GM12873 (cell line): Measurements from ENCODE around the gene IL10RA.

Experiments
- CTCF ChIP-seq: IDR thresholded peaks from 2 replicates; pipeline ENCODE4 v1.5.1; 2012; ENCODE audit warnings: low read depth, mild to moderate bottlenecking, moderate library complexity, low read length, control low read depth; ENCODE audit not compliant: insufficient read depth; ENCODE audit errors: missing control alignments

IL10RA gene

GRCh38 chr11:118045191-118045590, 59.0 kb downstream of the IL10RA start:
- TF ChIP-seq CTCF, result no peak

- no peak for TF ChIP-seq CTCF
Measured at GRCh38 chr11:118046051-118046963, 60.1 kb downstream of the IL10RA start.

DNA sequence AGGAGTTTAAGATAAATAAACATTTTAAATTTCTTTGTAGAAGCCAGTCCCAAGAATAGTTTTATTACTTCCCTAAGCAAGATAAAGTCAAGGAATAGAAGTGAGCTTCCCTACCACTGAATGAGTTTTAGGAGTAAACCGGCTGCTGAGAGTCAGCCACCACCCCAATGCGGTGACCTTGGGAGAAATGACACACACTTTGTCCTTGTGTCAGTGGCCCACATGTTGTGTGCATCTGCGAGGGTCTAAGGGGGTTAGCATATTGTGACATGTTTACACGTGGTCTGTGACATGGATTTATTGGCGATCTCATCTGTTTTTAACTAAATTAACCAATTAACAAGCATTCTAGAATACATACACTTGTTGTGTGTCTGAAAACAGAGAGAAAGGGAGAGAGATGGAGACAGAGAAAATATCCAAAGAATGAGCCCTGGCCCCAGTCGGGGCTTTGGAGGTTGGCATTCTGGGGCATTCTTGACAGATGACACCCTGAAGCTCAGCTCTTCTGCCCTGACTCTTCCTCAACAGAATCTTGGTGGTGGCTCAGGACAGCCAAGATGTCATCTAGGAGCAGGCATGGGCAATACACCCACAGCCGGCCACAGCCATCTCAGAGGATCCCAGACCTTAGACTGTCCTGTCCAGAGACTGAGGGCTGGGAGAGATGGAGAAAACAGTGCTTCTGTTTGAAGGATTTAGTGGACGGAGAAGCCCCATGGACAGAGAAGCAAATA, 60.9 kb downstream of the IL10RA start:
- no peak for TF ChIP-seq CTCF

GRCh38 chr11:118047749-118048148, 61.6 kb downstream of the IL10RA start:
- TF ChIP-seq CTCF, result no peak

GRCh38 chr11:118048472-118049370, 62.5 kb downstream of the IL10RA start:
- no peak for TF ChIP-seq CTCF

- TF ChIP-seq CTCF, result no peak
Measured at GRCh38 chr11:118049771-118050170, 63.6 kb downstream of the IL10RA start.
